HepG2 (cell line): ENCODE results near the gene ANKRD65. TPM values are rescaled to one million over a fixed set of nuclear protein-coding genes. Genes with fewer than 3 reads are reported as not detected.

Experiments used
- ELF3 ChIP-seq: IDR thresholded peaks from 2 replicates; pipeline ENCODE4 v1.6.1; 2016; ENCODE audit warnings: missing genetic modification reagents, missing compliant biosample characterization
- FOXC1 ChIP-seq: sonication (generic); formaldehyde crosslinking; IDR thresholded peaks from 2 replicates; pipeline ENCODE4 v1.8.0; 2022; ENCODE audit warnings: mild to moderate bottlenecking, missing genetic modification reagents, borderline replicate concordance
- GABPB1 ChIP-seq: IDR thresholded peaks from 2 replicates; pipeline ENCODE4 v1.6.1; 2016; ENCODE audit warnings: mild to moderate bottlenecking, missing genetic modification reagents, moderate library complexity, missing compliant biosample characterization
- IRF9 ChIP-seq: sonication (generic); formaldehyde crosslinking; IDR thresholded peaks from 2 replicates; pipeline ENCODE4 v1.8.0; 2022; ENCODE audit warnings: missing genetic modification reagents, mild to moderate bottlenecking, borderline replicate concordance
- KAT8 ChIP-seq: IDR thresholded peaks from 2 replicates; pipeline ENCODE4 v1.6.1; 2016; ENCODE audit warnings: missing genetic modification reagents, missing compliant biosample characterization
- KMT2A ChIP-seq: sonication (generic); formaldehyde crosslinking; IDR thresholded peaks from 2 replicates; pipeline ENCODE4 v1.4.0; 2020; ENCODE audit warnings: missing genetic modification reagents
- LCORL ChIP-seq, 2 experiments: fragments of 450-650 bp in 1 of 2; sonication (generic) in 1 of 2; formaldehyde crosslinking in 1 of 2; IDR thresholded peaks; 2 replicates each; pipeline versions ENCODE4 v1.5.0 to v1.6.1; 2017 to 2020; ENCODE audit warnings: antibody characterized with exemption in 1 of 2, missing genetic modification reagents in 1 of 2
- MED1 ChIP-seq: sonication (generic); formaldehyde crosslinking; IDR thresholded peaks from 2 replicates; pipeline ENCODE4 v1.4.0; 2020; ENCODE audit warnings: missing genetic modification reagents
- NAIF1 ChIP-seq: sonication (generic); formaldehyde crosslinking; IDR thresholded peaks from 2 replicates; pipeline ENCODE4 v1.5.0; 2020; ENCODE audit warnings: mild to moderate bottlenecking, missing genetic modification reagents, borderline replicate concordance
- NFE2L1 ChIP-seq: sonication (generic); formaldehyde crosslinking; IDR thresholded peaks from 2 replicates; pipeline ENCODE4 v1.4.0; 2020; ENCODE audit warnings: missing genetic modification reagents, mild to moderate bottlenecking, borderline replicate concordance
- NFKB2 ChIP-seq: sonication (generic); formaldehyde crosslinking; IDR thresholded peaks from 2 replicates; pipeline ENCODE4 v1.4.0; 2020; ENCODE audit warnings: missing genetic modification reagents, borderline replicate concordance
- NRL ChIP-seq: sonication (generic); formaldehyde crosslinking; IDR thresholded peaks from 2 replicates; pipeline ENCODE4 v1.5.0; 2020; ENCODE audit warnings: missing genetic modification reagents, mild to moderate bottlenecking, moderate library complexity, borderline replicate concordance
- RARA ChIP-seq: IDR thresholded peaks from 2 replicates; pipeline ENCODE4 v1.6.1; 2016; ENCODE audit warnings: missing genetic modification reagents, missing compliant biosample characterization
- SKIL ChIP-seq: sonication (generic); formaldehyde crosslinking; IDR thresholded peaks from 2 replicates; pipeline ENCODE4 v1.8.0; 2022; ENCODE audit warnings: missing genetic modification reagents, mild to moderate bottlenecking, moderate library complexity, borderline replicate concordance
- TAF1 ChIP-seq: sonication (generic); formaldehyde crosslinking; IDR thresholded peaks from 2 replicates; pipeline ENCODE4 v1.4.0; 2020; ENCODE audit warnings: missing genetic modification reagents
- ZC3H4 ChIP-seq: sonication (generic); formaldehyde crosslinking; IDR thresholded peaks from 2 replicates; pipeline ENCODE4 v1.4.0; 2020; ENCODE audit warnings: missing genetic modification reagents, borderline replicate concordance
- ZKSCAN8 ChIP-seq: IDR thresholded peaks from 2 replicates; pipeline ENCODE4 v1.6.1; 2016; ENCODE audit warnings: borderline replicate concordance, missing genetic modification reagents, missing compliant biosample characterization
- ZNF17 ChIP-seq: sonication (generic); formaldehyde crosslinking; IDR thresholded peaks from 2 replicates; pipeline ENCODE4 v1.5.0; 2020; ENCODE audit warnings: mild to moderate bottlenecking, missing genetic modification reagents
- ZNF329 ChIP-seq: sonication (generic); formaldehyde crosslinking; IDR thresholded peaks from 2 replicates; pipeline ENCODE4 v1.9.0; 2021; ENCODE audit warnings: low read depth, mild to moderate bottlenecking, missing genetic modification reagents
- ZNF367 ChIP-seq: sonication (generic); formaldehyde crosslinking; IDR thresholded peaks from 2 replicates; pipeline ENCODE4 v1.4.0; 2020; ENCODE audit warnings: missing genetic modification reagents, borderline replicate concordance
- ZNF501 ChIP-seq: sonication (generic); formaldehyde crosslinking; IDR thresholded peaks from 2 replicates; pipeline ENCODE4 v1.5.1; 2020; ENCODE audit warnings: mild to moderate bottlenecking, moderate library complexity, missing genetic modification reagents
- ZNF567 ChIP-seq: sonication (generic); formaldehyde crosslinking; IDR thresholded peaks from 2 replicates; pipeline ENCODE4 v1.8.1; 2023; ENCODE audit warnings: mild to moderate bottlenecking, missing genetic modification reagents, borderline replicate concordance
- ZNF572 ChIP-seq: sonication (generic); formaldehyde crosslinking; IDR thresholded peaks from 2 replicates; pipeline ENCODE4 v1.5.1; 2020; ENCODE audit warnings: mild to moderate bottlenecking, missing genetic modification reagents
- ZNF607 ChIP-seq: sonication (generic); formaldehyde crosslinking; IDR thresholded peaks from 2 replicates; pipeline ENCODE4 v1.5.1; 2020; ENCODE audit warnings: missing genetic modification reagents, mild to moderate bottlenecking, borderline replicate concordance
- ZNF724P ChIP-seq: sonication (generic); formaldehyde crosslinking; IDR thresholded peaks from 2 replicates; pipeline ENCODE4 v1.8.0; 2022; ENCODE audit warnings: missing genetic modification reagents, borderline replicate concordance
- ZSCAN21 ChIP-seq: sonication (generic); formaldehyde crosslinking; IDR thresholded peaks from 2 replicates; pipeline ENCODE4 v1.8.0; 2022; ENCODE audit warnings: mild to moderate bottlenecking, missing genetic modification reagents, moderate library complexity, borderline replicate concordance
- polyA plus RNA-seq, 8 experiments: library from polyadenylated mRNA; depleted of rRNA in 3 of 8; stranded (reverse) in 7 of 8; unstranded in 1 of 8; fragments of >200 nt; fragmentation: Illumina TruSeq in 4 of 8; extraction: Trizol in 4 of 8; gene quantifications; 2 replicates each; pipeline versions ENCODE4 v1.2.1 to v1.2.3, GENCODE V29; 2011 to 2016; ENCODE audit warnings: low read depth in 4 of 8, missing spikeins in 1 of 8, mixed read lengths in 1 of 8; ENCODE audit not compliant: insufficient read depth in 1 of 8
- total RNA-seq, 5 experiments: library from RNA; depleted of rRNA; stranded (reverse); fragments of >200 nt; fragmentation: Illumina TruSeq; extraction: Trizol; gene quantifications; 2 replicates each; pipeline ENCODE4 v1.2.3, GENCODE V29; 2016; ENCODE audit warnings: low read depth in 1 of 5

The ANKRD65 gene
- total and polyA plus RNA-seq, 2 of the 13 experiments (the other 11 are each of a cell fraction or from before 2014, with no cell fraction given), result 12.1 to 30.1 TPM

GRCh38 chr1:1430114-1430982 lies 9.3 kb upstream of the ANKRD65 start (continued):
- TF ChIP-seq LCORL (IDR thresholded peaks at IDR 0.05) (no peak), LCORL (CRISPR knock-in tag; IDR thresholded peaks at IDR 0.05) (peak; percentile 30; the same call in 1 of the 2 replicates), ZNF367 (no peak), ZNF329 (no peak), ZC3H4 (CRISPR knock-in tag) (peak; percentile 35; the same call in 1 of the 2 replicates), KMT2A (peak; percentile 44; the same call in 1 of the 2 replicates), ZKSCAN8 (CRISPR knock-in tag) (no peak; the same call in 1 of the 2 replicates), MED1 (CRISPR knock-in tag) (0 out of 2 replicates have a peak, but pooled peaks have one; percentile 7), RARA (peak; percentile 79), ZNF567 (CRISPR knock-in tag) (peak; percentile 48; the same call in 1 of the 2 replicates), TAF1 (peak; percentile 58; the same call in 1 of the 2 replicates), GABPB1 (CRISPR knock-in tag) (peak; percentile 62; the same call in 1 of the 2 replicates), ZNF572 (peak; percentile 85; the same call in 1 of the 2 replicates), NAIF1 (CRISPR knock-in tag) (0 out of 2 replicates have a peak, but pooled peaks have one; percentile 18), NFE2L1 (CRISPR knock-in tag) (peak; percentile 55; the same call in 1 of the 2 replicates), ZNF724P (peak; percentile 47; the same call in 1 of the 2 replicates), NRL (CRISPR knock-in tag) (peak; percentile 10; the same call in 1 of the 2 replicates), KAT8 (CRISPR knock-in tag) (0 out of 2 replicates have a peak, but pooled peaks have one; percentile 1), IRF9 (no peak), NFKB2 (peak; percentile 85; the same call in 1 of the 2 replicates), ZNF607 (CRISPR knock-in tag) (peak; percentile 70; the same call in 1 of the 2 replicates), ZNF17 (0 out of 2 replicates have a peak, but pooled peaks have one; percentile 19), FOXC1 (CRISPR knock-in tag) (0 out of 2 replicates have a peak, but pooled peaks have one; percentile 12), ELF3 (CRISPR knock-in tag) (0 out of 2 replicates have a peak, but pooled peaks have one; percentile 31), ZSCAN21 (CRISPR knock-in tag) (peak; percentile 70; the same call in 1 of the 2 replicates), SKIL (CRISPR knock-in tag) (peak; percentile 54), ZNF501 (CRISPR knock-in tag) (peak; percentile 51; the same call in 1 of the 2 replicates)
